Renal pelvis (tissue), 4 donors: ENCODE data around the gene NXN. TPM values are rescaled to one million over a fixed set of nuclear protein-coding genes. Genes with fewer than 3 reads are reported as not detected.
"Not testable (repeated sequence)": the region's sequence is repeated elsewhere in the genome, so short reads cannot be mapped to it uniquely, and the experiment has no call there.

Experiments
- DNase-seq: peaks from one replicate; pipeline ENCODE4 v3.0.0-alpha.2; 2013
- polyA plus RNA-seq, 3 donors: library from polyadenylated mRNA; unstranded; fragments of 120-200 nt; gene quantifications; one replicate each; pipeline ENCODE4 v1.2.1, GENCODE V29; 2013; ENCODE audit not compliant: insufficient read length in 3 of 3

NXN gene
- polyA plus RNA-seq, 3 donors, result 35.4 to 38.2 (median 37.8) TPM

DNA sequence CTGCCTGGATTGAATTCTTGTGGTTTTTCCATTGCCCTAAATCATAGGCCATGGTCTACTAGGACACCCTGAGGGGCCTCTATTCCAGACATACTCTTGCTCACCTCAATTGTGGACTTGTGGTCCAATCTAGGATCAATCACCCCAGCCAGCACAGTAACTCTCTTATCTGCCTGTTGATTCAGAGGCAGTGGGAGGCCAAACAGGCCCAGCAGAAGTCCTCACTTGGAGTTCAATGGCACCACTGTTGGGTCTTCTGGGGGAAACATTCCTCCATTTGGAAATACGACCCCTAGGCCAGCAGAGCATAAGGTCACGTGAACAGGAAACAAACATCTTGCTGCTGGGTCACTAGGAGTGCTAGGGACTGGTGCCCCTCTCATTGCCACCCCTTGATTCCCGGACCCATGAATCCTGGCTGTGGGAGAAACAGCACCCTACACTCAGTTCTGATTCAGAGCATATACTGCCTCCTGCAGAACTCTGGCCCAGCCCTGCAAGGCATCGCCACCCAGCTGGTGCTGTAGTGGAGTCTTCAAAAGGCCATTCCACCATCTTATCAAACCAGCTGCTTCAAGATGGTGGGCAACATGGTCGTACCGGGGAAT lies 6.8 kb upstream of the NXN start:
- DNase-seq, result no peak

DNA sequence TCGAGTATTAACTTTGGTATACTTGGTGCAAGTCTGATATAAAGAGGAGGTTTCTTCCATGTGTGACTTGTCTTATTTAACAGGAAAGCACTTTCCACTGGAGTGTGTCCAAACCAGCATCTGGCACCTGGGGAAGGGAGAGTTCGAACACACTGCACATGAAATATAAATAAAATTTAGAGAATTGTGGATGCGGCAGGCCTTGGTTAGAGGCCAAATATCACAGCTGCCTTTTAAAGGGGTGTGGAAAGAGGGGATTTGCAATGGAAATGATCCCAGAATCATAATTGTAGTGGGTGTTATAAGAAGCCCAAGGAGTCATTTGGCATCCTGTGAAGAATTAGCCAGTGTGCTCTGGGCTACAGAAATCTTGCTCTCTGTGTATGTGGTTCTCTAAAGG lies 4.3 kb upstream of the NXN start:
- no peak for DNase-seq

DNA sequence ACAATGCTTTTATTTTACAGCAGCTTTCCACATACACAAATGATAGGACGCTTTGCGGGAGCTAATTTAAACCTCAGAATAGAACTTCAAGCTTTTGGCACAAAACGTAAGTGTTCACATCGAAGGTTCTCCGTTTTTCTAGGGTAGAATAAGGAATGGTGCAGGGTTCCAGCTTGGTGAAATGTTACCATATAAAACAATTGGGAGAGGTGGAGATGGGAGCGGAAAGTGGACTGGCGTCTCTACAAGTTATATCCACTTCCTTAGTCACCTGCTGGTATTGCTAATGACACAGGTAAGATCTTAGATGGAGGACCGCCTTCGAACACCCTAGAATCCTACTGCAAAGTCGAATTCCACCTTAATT lies 1.7 kb upstream of the NXN start:
- no peak for DNase-seq

DNA sequence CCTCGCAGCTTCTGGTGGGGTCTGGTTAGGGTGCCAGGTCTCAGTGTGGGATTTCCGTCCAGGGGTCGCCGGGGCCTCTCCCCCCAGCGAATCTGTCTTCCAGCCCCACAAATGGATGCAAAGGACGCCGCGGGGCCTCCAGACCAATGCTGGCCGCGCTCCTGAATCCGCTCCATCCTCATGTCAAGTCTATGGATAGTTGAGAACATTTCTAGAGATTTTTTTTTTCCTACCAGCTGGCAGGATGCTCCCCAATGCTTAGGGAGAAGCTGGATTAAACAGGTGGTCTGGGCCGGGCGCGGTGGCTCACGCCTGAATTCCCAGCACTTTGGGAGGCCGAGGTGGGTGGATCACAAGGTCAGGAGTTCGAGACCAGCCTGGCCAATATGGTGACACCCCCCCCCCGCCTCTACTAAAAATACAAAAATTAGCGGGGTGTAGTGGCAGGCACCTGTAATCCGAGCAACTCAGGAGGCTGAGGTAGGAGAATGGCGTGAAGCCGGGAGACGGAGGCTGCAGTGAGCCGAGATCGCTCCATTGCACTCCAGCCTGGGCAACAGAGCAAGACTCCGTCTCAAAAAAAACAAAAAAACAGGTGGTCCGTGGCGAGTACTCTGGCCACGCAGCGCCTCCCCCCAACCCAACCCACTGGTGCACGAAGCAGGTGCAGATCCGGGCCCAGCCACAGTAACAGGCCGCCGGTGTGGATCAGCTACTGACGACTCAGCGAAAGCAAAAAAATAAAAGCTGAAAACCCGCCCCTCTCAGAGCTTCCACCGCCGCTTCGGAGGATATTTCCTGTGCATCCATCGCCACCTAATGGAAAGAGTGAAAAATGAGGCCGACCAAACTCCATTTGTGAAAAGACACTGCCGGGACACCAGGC lies 1.1 kb upstream of the NXN start:
- DNase-seq, result peak; percentile 90

DNA sequence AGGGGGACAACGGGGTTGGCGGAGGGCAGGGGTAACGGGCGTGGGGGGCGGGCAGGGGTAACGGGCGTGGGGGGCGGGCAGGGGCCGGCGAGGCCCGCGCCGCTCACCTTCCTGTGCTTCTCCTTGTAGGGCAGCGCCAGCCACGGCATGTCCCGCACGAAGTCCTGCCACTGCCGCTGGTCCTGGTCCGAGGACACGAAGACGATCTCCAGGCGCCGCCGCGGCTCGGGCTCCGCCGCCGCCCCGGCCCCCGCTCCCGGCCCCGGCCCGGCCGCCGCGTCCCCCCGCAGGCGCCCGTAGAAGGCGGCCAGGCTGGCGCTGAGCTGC lies 401 bp downstream of the NXN start:
- no peak for DNase-seq

DNA sequence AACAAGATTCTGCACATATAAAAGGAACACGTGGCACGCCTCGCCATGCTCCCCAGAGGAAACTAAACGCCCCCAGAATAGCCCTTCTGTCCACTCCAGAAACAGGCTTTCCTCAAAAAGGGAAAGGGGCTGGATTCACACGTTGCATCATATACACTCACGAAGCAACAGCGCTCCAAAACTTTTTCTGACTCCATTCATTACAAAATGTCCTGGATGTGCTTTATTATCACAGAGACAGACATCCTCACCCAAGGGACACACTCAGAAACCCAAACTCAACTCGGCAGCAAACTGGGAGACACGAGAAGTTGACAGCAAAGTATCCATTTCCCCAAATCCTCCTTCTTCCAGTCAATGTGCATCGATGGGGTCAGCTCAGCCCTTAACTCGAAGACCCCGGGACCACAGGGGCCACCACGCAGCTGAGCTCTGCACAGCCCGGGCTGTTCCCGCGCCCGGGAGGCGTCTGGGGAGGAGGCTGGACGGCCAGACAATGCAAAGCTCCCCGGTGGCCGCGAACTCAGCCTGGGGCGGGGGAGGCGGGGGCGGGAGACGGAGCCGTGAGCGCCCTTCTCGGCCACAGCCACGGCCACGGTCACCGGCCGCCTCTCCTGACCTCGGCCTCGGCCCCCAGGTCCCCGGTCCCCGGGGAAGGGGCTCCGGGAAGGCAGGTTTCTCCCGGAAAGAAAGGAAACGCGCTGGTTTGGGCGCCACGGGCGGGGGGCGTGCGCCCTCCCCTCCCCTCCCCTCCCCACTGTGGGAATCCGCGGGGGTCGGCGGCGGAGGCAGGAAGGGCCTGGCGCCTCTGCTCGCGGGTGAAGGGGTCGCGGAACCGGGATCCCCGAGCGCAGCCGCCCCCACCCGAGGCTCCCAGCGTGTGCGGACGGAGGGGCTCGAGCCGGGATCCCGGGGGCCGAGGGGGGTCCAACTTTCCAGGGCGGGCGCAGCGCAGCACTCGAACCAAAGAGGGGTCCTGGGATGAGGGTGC lies 1.2 kb downstream of the NXN start:
- DNase-seq, result peak; percentile 46

DNA sequence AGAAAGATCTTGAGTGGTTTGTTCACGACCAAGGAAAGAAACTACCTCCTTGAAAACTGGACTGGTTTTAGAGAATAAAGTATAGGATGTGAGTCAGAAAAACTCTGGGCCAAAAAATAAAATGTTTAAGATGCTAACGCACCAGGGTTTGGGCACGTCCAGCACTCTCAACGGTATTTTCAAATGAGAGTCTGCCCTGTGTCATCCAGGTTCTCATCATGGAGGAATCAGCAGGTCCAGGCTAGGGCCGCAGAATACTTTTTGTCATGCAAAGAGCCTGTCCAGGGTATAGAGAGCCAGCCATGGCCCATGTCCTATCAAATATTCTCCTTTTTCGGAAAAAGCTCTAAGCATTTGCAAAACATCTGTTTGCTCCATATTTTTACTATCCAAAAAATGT lies 2.4 kb downstream of the NXN start:
- no peak for DNase-seq

DNA sequence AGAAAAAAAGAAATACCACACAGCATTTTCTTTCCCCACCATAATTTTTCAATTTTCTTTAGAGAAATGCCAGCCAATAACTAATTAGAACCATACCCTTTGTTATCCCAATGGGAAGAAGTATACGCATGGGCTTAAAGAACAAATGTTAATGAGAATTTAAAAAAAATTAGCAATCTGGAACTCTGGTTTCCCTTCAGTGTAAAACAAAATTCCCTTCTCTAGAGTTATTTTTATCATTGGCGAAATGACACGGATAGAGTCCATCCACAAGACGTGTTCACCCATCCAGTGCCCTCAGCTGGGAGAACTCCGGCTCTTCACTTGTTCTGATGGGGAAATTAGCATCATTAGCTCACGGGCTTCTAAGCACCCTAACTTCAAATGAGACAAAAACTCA lies 3.3 kb downstream of the NXN start:
- no peak for DNase-seq

DNA sequence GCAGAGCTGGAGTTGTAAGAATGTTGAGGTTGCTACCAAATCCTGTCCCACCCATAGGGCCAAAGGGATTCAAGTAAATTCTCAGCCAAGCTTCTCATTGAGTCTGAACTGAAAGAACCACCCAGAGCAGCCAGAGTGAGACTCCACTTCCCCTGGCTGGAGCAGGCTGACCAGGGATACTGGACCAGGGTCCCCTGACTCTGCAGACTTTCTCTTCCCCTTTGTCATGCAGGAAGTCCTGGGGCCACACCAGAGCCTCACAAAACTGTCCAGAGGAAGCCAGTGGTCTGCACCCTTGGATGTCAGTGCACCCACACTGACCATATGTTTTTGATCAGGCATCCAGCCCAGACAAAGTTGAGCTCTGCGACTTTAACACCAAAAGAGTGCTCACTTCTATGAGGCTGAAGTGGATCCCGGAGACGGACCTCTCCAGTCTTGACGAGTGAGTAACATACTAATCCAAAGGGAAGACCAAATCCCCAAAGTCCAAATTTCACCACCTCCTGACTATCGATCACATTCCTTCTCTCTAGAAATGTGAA lies 4.1 kb downstream of the NXN start:
- DNase-seq, result no peak

DNA sequence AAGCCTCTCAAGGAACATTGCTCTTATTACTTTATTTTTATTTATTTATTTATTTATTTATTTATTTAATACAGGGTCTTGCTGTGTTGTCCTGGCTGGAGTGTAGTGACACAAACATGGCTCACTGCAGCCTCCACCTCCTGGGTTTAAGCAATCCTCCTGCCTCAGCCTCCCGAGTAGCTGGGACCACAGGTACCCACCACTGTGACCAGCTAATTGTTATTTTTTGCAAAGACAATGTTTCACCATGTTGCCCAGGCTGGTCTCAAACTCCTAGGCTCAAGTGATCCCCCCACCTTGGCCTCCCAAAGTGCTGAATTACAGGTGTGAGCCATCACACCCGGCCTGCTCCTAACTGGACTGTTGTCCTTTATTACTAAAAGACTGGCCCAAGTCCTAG lies 4.8 kb downstream of the NXN start:
- DNase-seq, result not testable (repeated sequence)

DNA sequence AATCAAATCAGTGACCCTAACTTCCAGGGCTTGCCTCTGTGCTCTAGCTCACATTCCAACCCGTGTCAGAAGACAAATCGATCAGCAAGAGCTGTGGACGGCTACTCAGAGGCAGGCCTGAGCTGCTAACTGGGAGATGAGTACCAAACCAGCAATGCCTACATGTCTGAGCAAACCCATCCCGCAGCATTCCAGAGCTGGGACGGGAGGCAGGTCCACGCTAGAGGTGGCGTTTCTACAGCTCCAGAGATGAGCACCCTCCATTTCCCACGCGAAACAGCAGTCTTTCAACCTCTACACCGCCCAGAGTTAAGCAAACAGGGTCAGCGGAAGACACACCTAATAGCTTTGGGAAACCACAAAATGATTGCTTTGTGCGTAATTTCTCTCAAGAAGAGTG lies 6.5 kb downstream of the NXN start:
- no peak for DNase-seq

DNA sequence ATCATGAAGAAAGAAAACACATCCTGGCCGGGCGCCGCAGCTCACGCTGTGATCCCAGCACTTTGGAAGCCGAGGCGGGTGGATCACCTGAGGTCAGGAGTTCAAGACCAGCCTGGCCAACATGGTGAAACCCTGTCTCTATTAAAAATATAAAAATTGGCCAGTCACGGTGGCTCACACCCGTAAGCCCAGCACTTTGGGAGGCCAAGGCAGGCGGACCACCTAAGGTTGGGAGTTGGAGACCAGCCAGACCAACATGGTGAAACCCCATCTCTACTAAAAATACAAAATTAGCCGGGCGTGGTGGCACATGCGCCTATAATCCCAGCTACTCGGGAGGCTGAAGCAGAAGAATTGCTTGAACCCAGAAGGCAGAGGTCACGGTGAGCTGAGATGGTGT lies 7.7 kb downstream of the NXN start:
- not testable (repeated sequence) for DNase-seq

DNA sequence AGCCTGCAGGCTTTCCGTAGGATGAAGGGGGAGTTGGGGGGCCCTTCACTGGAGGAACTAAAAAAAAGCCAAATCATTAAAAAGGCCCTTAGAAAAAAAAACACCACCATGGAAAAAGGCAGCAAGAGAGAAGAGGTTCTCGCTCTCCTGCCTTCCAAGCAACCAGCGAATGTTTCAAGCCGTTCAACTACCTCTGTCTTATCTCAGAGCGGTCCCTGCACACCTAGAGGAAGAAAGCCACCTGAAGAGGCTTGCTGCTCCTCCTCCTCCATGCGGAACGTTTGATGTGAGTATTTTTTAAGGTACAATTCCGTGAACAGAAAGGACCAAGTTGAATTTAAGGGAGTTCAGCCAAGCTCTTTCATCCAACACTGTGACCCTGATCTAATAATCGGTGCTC lies 9.2 kb downstream of the NXN start:
- DNase-seq, result no peak

DNA sequence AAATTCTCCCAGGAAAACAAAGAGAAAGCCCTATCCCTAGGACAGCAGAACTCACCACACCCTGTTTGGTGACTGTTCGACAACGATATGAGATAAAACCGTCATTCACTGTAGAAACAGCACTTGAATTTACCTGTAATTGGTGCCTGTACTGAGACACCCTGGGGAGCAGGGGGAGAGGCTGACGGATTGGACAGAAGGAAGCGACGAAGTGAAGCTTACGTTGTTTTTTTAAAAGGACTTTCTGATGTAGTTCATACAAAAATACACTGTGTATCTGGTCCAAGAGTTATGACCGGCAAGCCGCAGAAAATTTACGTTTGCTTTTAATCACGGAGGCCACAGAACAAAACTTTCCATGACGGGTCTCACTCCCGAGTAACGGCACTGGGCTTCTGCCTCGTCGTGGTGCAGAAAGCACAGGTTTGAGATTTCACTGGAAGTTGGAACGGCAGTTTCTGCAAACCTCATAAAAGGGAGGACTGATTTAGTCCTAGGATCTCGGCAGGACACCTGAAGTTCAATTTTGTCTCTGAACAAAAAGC lies 9.7 kb downstream of the NXN start:
- DNase-seq, result no peak

DNA sequence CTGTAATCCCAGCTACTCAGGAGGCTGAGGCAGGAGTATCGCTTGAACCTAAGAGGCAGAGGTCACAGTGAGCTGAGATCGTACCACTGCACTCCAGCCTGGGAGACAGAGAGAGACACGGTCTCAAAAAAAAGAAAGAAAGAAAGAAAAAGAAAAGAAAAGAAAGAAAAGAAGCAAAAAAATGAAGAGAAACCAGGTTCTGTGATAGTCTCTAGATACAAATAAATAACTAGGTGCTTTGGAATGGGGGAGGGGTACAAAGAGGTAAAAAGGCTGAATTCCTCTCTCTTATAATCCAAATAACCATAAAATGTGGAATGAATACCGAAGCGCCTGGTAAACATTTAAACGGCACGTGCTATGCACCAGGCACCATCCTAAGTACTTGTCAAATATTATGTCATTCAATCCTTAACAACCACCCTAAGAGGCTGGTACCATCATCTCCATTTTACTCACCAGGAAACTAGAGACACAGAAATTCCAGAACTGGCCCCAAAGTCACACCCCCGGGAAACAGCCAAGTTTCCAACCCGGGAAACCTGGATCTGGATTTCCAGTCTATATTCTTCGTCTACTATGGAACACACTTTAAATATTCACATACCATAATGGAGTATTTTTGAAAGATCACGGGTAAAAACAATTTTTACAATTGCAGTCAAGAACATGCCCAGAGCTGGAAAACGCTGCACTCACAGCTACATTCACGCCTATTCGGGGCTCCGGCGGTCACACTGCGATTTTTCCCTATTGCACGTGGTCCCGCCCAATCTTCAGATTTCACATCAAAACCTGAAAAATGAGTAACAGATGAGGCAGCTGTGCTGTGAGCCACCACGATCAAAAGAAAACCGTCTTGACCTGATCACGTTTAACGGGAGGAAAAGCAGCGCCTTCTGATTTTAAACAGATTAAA lies 10.5 kb downstream of the NXN start:
- no peak for DNase-seq

DNA sequence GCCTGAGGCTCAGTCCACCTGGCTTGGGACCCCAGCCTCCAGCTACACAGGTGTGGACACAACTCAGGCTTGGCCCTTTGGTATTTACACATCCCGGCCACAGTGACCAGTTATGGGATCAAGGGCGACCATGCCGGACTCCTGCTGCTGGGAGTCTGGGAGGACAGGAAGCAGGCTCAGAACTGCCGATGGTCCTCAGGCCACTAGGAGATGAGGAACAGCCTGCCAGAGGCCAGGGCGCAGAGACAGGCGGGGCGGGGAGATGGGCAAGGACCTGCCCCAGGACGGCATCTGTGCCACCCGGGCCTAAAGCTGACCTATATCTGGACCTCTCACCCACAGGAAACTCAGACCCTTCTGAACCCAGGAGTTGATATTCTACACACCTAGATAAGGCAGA lies 12.5 kb downstream of the NXN start:
- no peak for DNase-seq

DNA sequence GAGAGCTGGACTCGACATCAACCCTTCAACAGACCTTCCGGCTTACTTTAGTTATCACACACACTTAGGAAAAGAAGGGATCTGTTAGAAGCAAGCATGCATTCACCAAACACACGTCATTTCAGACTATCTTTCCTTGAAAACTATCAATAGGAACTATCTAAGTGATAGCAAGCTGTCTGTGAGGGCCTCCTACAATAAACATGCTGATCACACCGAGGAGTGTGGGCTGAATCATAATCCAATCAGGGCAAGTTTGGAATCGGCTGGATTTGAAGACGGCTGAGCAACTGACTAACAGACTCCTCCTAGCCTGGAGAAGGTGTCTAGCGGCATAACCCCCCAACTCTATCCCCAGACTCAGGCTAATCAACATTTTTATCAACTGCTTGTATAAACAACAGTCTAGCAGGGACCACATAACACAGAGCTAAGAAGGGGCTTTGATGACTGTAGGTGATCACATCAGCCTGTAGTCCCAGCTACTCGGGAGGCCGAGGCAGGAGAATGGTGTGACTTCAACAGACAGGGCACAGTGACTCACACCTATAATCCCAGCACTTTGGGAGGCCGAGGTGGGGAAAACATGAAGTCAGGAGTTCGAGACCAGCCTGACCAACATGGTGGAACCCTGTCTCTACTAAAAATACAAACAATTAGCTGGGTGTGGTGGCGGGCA lies 14.1 kb downstream of the NXN start:
- DNase-seq, result no peak

DNA sequence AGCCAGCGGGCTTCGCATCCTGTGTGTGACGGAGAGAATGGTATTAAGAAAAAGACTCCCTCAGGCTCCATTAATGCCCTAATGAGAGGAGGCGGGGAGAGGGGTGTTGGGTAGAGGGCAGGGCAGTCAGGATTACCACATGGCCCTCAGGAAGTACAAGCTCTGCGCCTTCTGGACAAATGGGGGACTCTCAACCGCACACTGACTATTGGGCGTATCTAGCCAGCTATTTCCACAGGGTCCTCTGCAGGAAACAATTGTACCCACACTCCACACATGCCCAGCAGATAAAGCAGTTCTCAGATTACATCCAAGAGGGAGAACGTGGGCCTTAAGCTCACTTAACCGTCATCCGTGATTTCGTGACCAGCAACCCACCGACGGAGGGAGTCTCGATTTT lies 14.7 kb downstream of the NXN start:
- DNase-seq, result no peak

DNA sequence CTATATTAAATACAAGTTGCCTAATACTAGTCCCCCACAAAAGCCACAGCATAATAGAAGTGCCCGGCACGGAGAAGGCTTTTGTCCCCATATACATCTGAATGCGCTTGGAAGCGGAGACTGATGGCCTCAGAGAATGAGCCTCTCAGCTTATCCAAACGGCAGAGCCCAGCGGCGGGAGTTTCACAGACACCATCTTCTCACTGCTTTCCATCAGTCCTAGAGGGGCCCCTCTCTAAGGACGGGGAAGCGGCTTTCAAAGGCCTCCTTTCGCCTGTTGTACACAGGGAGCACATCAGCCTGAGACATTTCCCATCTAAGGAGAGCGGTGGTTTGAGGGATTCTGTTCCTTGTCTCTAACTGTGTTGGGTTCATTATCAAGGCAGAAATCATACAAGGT lies 16.9 kb downstream of the NXN start:
- DNase-seq, result no peak

DNA sequence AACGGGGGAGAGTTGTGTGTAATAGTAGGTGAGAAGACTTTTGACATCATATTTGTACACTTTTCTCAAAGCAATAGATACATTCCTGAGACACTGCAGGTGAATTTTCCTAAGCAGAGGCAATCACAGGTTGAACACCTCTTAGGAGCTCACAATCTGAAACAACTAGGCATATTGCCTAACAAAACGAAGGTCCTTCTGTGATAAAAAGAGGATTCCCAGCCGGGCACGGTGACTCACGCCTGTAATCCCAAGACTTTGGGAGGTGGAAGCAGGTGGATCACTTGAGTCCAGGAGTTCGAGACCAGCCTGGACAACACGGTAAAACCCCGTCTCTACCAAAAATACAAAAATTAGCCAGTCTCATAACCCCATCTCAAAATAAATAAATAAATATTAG lies 17.4 kb downstream of the NXN start:
- no peak for DNase-seq
